HG02623 (cell line): ENCODE data around the gene CHST1.

Experiments
- ATAC-seq: cut with Tn5 transposase; IDR thresholded peaks from one replicate; pipeline ENCODE4 v1.9.1; 2021; ENCODE audit warnings: moderate library complexity; ENCODE audit not compliant: unreplicated experiment

Gene CHST1

DNA sequence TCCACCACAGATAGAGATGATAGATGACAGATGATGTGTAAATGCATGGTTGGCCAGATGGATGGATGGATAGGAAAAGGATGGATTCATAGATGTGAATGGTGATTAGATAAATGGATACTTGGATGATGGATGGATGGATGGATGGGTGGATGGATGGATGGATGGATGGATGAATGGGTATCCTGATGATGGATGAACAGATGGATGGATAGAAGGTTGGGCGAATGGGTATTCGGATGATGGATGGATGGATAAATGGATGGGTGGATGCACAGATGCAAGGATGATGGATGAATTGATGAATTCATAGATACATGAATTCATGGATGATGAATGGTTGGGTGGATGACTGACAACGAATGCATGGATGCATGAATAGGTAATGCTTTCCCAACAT is 56.1 kb downstream of the CHST1 start:
- no peak for ATAC-seq

DNA sequence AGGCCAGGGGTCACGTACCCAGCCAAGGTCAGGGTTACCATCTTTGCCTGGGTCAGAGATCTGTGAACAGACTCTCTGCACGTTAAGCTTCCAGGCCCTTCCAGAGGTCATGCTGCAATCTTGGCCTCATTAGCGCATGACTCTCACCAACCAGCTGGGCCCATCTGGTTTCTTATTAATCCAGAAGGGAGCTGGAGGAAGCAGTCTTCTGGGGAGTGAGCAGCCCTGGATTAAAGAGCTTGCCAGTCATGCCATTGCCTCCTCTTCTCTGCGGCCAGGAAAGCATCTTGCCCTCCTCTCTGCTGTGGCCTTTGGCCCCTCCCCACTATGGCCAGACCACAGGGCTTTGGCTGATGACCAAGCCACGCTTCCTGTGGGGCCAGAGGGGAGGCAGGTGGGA is 57.4 kb downstream of the CHST1 start:
- no peak for ATAC-seq

DNA sequence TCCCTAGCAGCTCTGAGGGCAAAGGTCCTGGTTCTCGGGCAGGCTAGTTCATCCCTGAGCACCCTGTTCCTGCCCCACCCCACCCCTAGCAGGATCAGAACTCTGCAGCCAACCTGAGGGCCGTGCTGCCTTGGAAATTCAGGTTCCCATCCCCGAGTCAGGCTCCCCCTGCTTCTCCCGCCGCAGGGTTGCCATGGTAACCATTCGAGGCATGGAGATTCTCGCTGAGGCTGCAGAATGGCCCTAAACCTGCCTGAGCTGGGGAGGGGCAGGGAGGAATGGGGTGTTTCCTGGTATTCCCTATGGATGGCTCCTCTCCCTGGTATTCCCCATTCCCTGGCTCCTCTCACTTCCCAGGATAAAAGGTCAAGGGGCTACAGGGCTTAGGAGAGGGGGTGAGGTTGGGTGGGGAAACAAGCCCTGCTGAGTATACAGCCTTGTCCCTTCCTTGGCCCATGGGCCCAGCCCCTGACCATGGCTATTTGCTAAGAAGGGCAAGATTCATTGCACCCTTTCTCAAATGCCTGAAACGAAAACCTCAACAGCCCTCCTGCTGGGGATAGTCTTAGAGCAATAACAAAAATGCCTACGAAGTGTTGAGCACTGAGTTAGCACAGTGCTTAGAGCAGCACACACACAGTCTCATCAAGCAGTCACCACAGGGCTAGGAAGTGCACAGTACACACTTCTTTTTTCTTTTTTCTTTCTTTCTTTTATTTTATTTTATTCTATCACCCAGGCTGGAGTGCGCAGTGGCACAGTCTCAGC is 58.7 kb downstream of the CHST1 start:
- ATAC-seq = no peak

DNA sequence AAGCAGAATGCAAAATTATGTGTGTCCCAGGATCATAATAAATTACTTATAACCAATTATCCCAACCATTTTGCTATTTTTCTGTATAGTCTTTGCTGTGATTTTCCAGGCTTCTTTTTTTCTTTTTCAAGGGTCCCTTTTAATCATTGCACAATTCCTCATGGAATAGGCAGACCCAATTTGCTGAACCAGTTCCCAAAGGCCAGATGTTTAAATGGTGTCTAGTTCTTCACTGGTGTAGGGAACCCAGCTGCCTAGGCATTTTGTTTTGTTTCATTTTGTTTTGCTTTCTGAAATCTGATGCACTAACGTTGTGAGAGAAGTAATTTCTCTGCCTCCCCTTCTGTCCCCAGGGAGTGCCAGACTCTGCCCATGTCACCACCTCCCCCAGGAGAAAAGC is 60.4 kb downstream of the CHST1 start:
- ATAC-seq = no peak

DNA sequence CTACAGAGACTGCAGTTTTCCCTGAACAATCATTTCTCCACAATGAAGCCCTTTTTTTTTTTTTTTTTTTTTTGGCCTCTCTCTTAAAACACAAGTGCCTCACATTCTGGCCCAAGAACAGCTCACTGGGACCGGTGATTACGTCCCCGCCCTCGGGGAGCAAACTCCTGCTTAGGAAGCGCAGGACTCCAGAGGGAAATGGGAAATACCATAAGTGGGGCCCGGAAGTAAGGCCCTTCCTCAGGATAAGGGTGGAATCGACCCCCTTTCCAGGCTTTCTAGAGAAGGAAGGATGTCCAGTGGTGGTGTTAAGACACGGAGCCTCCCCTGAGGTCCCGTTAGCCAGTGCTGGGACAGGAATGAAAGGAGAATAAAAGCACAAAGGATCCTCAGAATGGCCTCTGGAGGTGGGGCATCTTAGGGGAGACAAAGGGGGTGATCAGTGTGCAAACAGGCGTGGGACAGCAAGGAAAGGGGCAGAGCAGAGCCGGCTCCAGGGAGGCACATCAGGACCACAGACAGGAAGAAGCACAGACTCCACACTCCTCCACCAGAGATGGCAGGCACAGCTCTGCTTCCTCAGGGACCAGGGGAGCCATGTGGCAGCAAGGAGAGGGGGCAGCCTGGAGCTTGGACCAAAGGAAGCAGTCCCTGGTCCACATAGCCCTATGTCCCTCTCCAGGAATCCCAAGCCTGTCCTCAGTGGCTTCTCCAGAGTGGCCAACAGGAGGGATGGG is 61.3 kb downstream of the CHST1 start:
- no peak for ATAC-seq

DNA sequence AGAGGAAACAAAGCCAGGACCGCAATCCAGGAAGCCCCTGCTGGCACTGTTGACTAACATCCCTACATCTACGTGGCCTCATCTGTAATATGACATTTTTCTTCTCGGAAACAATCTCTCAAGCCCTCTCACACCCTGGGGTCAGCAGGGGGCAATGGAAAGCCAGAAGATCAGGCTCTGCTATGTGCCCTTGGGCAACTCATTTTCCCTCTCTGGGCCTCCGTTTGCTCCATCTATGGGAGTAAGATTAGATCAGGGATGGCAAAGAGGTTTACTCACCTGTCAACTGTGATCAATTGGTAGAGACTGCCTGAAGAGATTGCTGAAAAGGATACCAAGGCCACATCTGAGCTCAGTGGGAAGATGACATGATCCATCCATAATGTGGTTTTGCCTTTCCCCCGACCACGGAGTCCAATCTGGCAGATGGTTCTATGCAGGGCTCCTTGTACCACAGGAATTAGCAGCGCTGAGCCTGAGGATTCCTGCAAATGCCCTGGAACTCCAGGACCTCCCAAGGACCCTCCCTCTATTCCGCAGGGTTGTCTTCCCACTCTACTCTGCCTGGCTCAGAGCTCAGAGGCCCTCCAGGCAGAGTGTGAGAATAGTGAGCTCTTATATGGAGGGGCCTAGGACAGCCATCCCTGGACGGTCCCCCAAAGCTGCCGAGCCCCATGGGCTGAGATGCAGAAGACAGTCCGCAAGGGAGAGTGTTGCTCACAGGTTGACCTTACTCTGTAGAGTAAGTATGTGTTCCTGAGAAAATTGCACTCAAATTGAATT is 66.1 kb downstream of the CHST1 start:
- ATAC-seq = no peak
